Activated naive CD8-positive, alpha-beta T cell treated with anti-CD3 and anti-CD28 coated beads, Interleukin-2, amount 50 U/mL, for 24 hours (primary cell): Measurements from ENCODE around the gene RAPGEF2.

Source experiments
- ATAC-seq: fragments of 150-1000 bp; cut with Tn5 transposase; one replicate; pipeline ENCODE4 v1.10.0; 2021
- DNase-seq: peaks from one replicate; pipeline ENCODE4 v3.0.0; 2021
- H3K27ac Mint-ChIP-seq: one replicate; pipeline ENCODE4 v1.8.0; 2021; ENCODE audit warnings: mild to moderate bottlenecking, mixed read lengths
- H3K27me3 Mint-ChIP-seq: one replicate; pipeline ENCODE4 v1.8.0; 2021; ENCODE audit warnings: mixed read lengths
- H3K36me3 Mint-ChIP-seq: one replicate; pipeline ENCODE4 v1.8.0; 2021; ENCODE audit warnings: low read depth, mixed read lengths
- H3K4me1 Mint-ChIP-seq: one replicate; pipeline ENCODE4 v1.8.0; 2021; ENCODE audit warnings: mixed read lengths
- H3K4me3 Mint-ChIP-seq: one replicate; pipeline ENCODE4 v1.8.0; 2021; ENCODE audit warnings: mild to moderate bottlenecking, moderate library complexity, mixed read lengths
- H3K9me3 Mint-ChIP-seq: one replicate; pipeline ENCODE4 v1.8.0; 2021; ENCODE audit warnings: mixed read lengths

Gene RAPGEF2

GRCh38 chr4:159346681-159347080 lies 243.8 kb downstream of the RAPGEF2 start:
- no peaks in the 10 kb centered on the region for H3K4me1 Mint-ChIP-seq
- H3K27me3 Mint-ChIP-seq = no peaks in the 10 kb centered on the region
- DNase-seq (no peak), ATAC-seq (no peak)
- H3K9me3 Mint-ChIP-seq = no peaks in the 10 kb centered on the region
- no peak overlapping the region for H3K4me3 Mint-ChIP-seq
- no peak overlapping the region for H3K27ac Mint-ChIP-seq
- H3K36me3 Mint-ChIP-seq = peaks cover 57% of the 10 kb centered on the region

- H3K9me3 Mint-ChIP-seq = no peaks in the 10 kb centered on the region
- ATAC-seq (no peak), DNase-seq (no peak)
- no peak overlapping the region for H3K27ac Mint-ChIP-seq
- H3K4me1 Mint-ChIP-seq = no peaks in the 10 kb centered on the region
- no peaks in the 10 kb centered on the region for H3K27me3 Mint-ChIP-seq
- peaks cover 50% of the 10 kb centered on the region for H3K36me3 Mint-ChIP-seq
- no peak overlapping the region for H3K4me3 Mint-ChIP-seq
These were observed 244.9 kb downstream of the RAPGEF2 start for GRCh38 chr4:159347813-159348212.

DNA sequence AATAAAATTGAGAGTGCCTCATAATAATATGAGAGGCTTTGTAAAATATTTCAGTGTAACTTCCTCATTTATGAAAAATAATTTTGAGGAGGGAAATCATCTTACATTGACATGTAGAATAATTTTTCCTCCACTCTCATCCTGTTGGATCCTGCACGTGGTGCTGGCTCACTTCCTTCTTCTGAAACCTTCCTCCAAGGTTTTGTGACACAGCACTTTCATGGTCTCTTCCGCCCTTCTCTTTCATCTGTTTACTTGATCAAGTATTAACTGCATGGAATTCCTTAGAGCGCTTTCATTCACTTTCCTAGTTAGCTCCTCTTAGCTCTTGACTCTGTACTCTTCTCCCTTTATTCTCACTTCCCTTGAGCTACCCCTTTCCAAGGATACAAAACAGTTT lies 246.5 kb downstream of the RAPGEF2 start:
- peaks cover 47% of the 10 kb centered on the region for H3K36me3 Mint-ChIP-seq
- DNase-seq (no peak), ATAC-seq (no peak)
- H3K9me3 Mint-ChIP-seq = no peaks in the 10 kb centered on the region
- H3K4me3 Mint-ChIP-seq = no peak overlapping the region
- H3K27ac Mint-ChIP-seq = no peak overlapping the region
- H3K4me1 Mint-ChIP-seq = no peaks in the 10 kb centered on the region
- no peaks in the 10 kb centered on the region for H3K27me3 Mint-ChIP-seq

- no peaks in the 10 kb centered on the region for H3K9me3 Mint-ChIP-seq
- no peak for ATAC-seq
These were observed 249.7 kb downstream of the RAPGEF2 start for GRCh38 chr4:159352609-159353008.

GRCh38 chr4:159353422-159354116 lies 250.7 kb downstream of the RAPGEF2 start:
- ATAC-seq (no peak), DNase-seq (no peak)
- H3K27me3 Mint-ChIP-seq = no peaks in the 10 kb centered on the region
- H3K36me3 Mint-ChIP-seq = peaks cover 29% of the 10 kb centered on the region
- H3K9me3 Mint-ChIP-seq = no peaks in the 10 kb centered on the region
- no peaks in the 10 kb centered on the region for H3K4me1 Mint-ChIP-seq
- H3K27ac Mint-ChIP-seq = no peak overlapping the region
- H3K4me3 Mint-ChIP-seq = no peak overlapping the region

More at GRCh38 chr4:159352609-159353008, 249.7 kb downstream of the RAPGEF2 start:
- H3K4me1 Mint-ChIP-seq = no peaks in the 10 kb centered on the region
- H3K27ac Mint-ChIP-seq = no peak overlapping the region
- no peak overlapping the region for H3K4me3 Mint-ChIP-seq
- H3K27me3 Mint-ChIP-seq = no peaks in the 10 kb centered on the region
- H3K36me3 Mint-ChIP-seq = peaks cover 35% of the 10 kb centered on the region
- DNase-seq = no peak

GRCh38 chr4:159355466-159355865 lies 252.6 kb downstream of the RAPGEF2 start:
- Mint-ChIP-seq H3K4me1 (no peaks in the 10 kb centered on the region), H3K4me3 (no peak overlapping the region), H3K36me3 (peaks cover 38% of the 10 kb centered on the region), H3K27me3 (no peaks in the 10 kb centered on the region), H3K27ac (no peak overlapping the region), H3K9me3 (no peaks in the 10 kb centered on the region)
- DNase-seq = no peak
- no peak for ATAC-seq

GRCh38 chr4:159357350-159357749 lies 254.5 kb downstream of the RAPGEF2 start:
- H3K9me3 Mint-ChIP-seq = no peaks in the 10 kb centered on the region
- ATAC-seq = no peak
- no peak for DNase-seq
- H3K27me3 Mint-ChIP-seq = no peaks in the 10 kb centered on the region
- H3K4me3 Mint-ChIP-seq = no peak overlapping the region
- peaks cover 40% of the 10 kb centered on the region for H3K36me3 Mint-ChIP-seq
- H3K4me1 Mint-ChIP-seq = no peaks in the 10 kb centered on the region
- H3K27ac Mint-ChIP-seq = no peak overlapping the region

GRCh38 chr4:159358226-159358625 lies 255.3 kb downstream of the RAPGEF2 start:
- H3K36me3 Mint-ChIP-seq = peaks cover 37% of the 10 kb centered on the region
- no peak for DNase-seq
- H3K27me3 Mint-ChIP-seq = no peaks in the 10 kb centered on the region
- no peak overlapping the region for H3K27ac Mint-ChIP-seq
- no peak overlapping the region for H3K4me3 Mint-ChIP-seq
- H3K9me3 Mint-ChIP-seq = no peaks in the 10 kb centered on the region
- H3K4me1 Mint-ChIP-seq = no peaks in the 10 kb centered on the region
- no peak for ATAC-seq

- H3K27ac Mint-ChIP-seq = no peak overlapping the region
- DNase-seq (no peak), ATAC-seq (no peak)
- H3K36me3 Mint-ChIP-seq = peaks cover 26% of the 10 kb centered on the region
- no peaks in the 10 kb centered on the region for H3K9me3 Mint-ChIP-seq
- no peaks in the 10 kb centered on the region for H3K4me1 Mint-ChIP-seq
- no peak overlapping the region for H3K4me3 Mint-ChIP-seq
- H3K27me3 Mint-ChIP-seq = no peaks in the 10 kb centered on the region
These were observed 257.7 kb downstream of the RAPGEF2 start for GRCh38 chr4:159360549-159360948.

DNA sequence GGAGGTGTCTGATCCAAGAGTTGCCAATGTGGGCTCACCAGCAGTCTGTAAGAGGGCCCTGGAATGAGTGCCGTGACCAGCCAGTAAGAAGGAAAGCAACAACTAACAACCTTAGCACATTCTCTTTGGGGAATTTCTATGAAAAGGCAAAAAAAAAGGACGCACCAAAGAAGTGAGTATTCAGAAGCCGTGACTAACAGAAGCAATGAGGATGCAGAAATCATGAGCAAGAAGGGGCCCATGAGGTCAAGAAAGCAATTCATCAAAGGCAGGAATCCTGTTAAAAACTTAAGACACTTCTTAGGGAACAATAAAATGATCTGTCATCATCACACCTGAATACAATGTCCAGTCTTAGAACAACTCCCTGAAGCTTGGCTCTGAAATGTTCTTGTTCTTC lies 260.5 kb downstream of the RAPGEF2 start:
- H3K27me3 Mint-ChIP-seq = no peaks in the 10 kb centered on the region
- H3K27ac Mint-ChIP-seq = no peak overlapping the region
- no peaks in the 10 kb centered on the region for H3K9me3 Mint-ChIP-seq
- H3K4me3 Mint-ChIP-seq = no peak overlapping the region
- ATAC-seq (no peak), DNase-seq (no peak)
- peaks cover 21% of the 10 kb centered on the region for H3K36me3 Mint-ChIP-seq
- H3K4me1 Mint-ChIP-seq = no peaks in the 10 kb centered on the region

- DNase-seq (no peak), ATAC-seq (no peak)
- Mint-ChIP-seq H3K4me3 (no peak overlapping the region), H3K27ac (no peak overlapping the region), H3K36me3 (no peaks in the 10 kb centered on the region), H3K27me3 (peaks cover 4% of the 10 kb centered on the region), H3K4me1 (no peaks in the 10 kb centered on the region), H3K9me3 (no peaks in the 10 kb centered on the region)
These were observed 264.3 kb downstream of the RAPGEF2 start for GRCh38 chr4:159366966-159367780.

- Mint-ChIP-seq H3K4me1 (no peaks in the 10 kb centered on the region), H3K9me3 (no peaks in the 10 kb centered on the region), H3K27me3 (peaks cover 4% of the 10 kb centered on the region), H3K27ac (no peak overlapping the region), H3K36me3 (no peaks in the 10 kb centered on the region), H3K4me3 (no peak overlapping the region)
- no peak for DNase-seq
- ATAC-seq = no peak
These were observed 264.9 kb downstream of the RAPGEF2 start for GRCh38 chr4:159367781-159368080.

- DNase-seq (no peak), ATAC-seq (no peak)
- Mint-ChIP-seq H3K27me3 (peaks cover 4% of the 10 kb centered on the region), H3K4me3 (no peak overlapping the region), H3K4me1 (no peaks in the 10 kb centered on the region), H3K36me3 (no peaks in the 10 kb centered on the region), H3K27ac (no peak overlapping the region), H3K9me3 (no peaks in the 10 kb centered on the region)
These were observed 265.4 kb downstream of the RAPGEF2 start for GRCh38 chr4:159368320-159368719.

GRCh38 chr4:159369256-159369655 lies 266.4 kb downstream of the RAPGEF2 start:
- Mint-ChIP-seq H3K36me3 (no peaks in the 10 kb centered on the region), H3K4me3 (no peak overlapping the region), H3K27ac (no peak overlapping the region), H3K27me3 (peaks cover 4% of the 10 kb centered on the region), H3K4me1 (no peaks in the 10 kb centered on the region), H3K9me3 (no peaks in the 10 kb centered on the region)
- ATAC-seq = no peak
- DNase-seq = no peak

DNA sequence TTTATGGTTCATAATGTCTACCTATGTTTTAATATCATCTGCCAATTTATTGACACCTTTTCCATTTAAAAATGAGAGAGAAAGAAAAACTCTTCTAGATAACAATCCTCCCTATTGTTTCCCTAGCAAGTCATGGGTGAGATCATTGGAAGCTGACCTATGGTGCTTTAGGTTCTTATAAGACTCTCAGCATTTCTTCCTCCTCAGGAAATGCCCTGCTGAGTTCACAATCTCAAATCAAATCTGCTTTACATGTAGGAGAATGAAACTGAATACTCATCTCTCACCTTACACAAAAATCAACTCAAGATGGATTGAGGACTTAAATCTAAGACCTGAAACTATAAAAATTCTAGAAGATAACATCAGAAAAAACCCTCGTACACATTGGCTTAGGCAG lies 267.4 kb downstream of the RAPGEF2 start:
- Mint-ChIP-seq H3K36me3 (no peaks in the 10 kb centered on the region), H3K4me1 (no peaks in the 10 kb centered on the region), H3K9me3 (no peaks in the 10 kb centered on the region), H3K27ac (no peak overlapping the region), H3K4me3 (no peak overlapping the region), H3K27me3 (peaks cover 4% of the 10 kb centered on the region)
- DNase-seq (no peak), ATAC-seq (no peak)
